Lower lobe of right lung (tissue), 2 donors: Measurements from ENCODE around the gene LRCOL1. TPM values are rescaled to one million over a fixed set of nuclear protein-coding genes. Genes with fewer than 3 reads are reported as not detected.

ENCODE experiments used
- ATAC-seq, 2 donors: fragments of 200-7000 bp; cut with Tn5 transposase; one replicate each; pipeline ENCODE4 v1.9.1; 2020 to 2022; ENCODE audit warnings: mild to moderate bottlenecking in 2 of 2, moderate library complexity in 2 of 2
- DNase-seq: peaks from one replicate; pipeline ENCODE4 v3.0.0-alpha.2; 2020
- H3K27ac ChIP-seq: fragments of 200-600 bp; one replicate; pipeline ENCODE4 v1.8.0; 2022
- H3K27me3 ChIP-seq: fragments of 200-600 bp; one replicate; pipeline ENCODE4 v1.8.0; 2022; ENCODE audit warnings: low read depth
- H3K36me3 ChIP-seq: fragments of 200-600 bp; one replicate; pipeline ENCODE4 v1.8.0; 2022; ENCODE audit warnings: mild to moderate bottlenecking
- H3K4me1 ChIP-seq: fragments of 200-600 bp; one replicate; pipeline ENCODE4 v1.8.0; 2022
- H3K4me3 ChIP-seq: fragments of 200-600 bp; one replicate; pipeline ENCODE4 v1.8.0; 2022; ENCODE audit warnings: mild to moderate bottlenecking
- H3K9me3 ChIP-seq: fragments of 200-600 bp; one replicate; pipeline ENCODE4 v1.8.0; 2022
- CTCF ChIP-seq: fragments of 200-600 bp; IDR thresholded peaks from one replicate; pipeline ENCODE4 v1.8.0; 2022; ENCODE audit warnings: antibody characterized with exemption, mild to moderate bottlenecking
- intact Hi-C: fragments of 100-400 bp; cut with DNase I; formaldehyde crosslinking; loops from one replicate; pipeline ENCODE4 v1.11.0; 2022
- microRNA-seq: library from miRNA; unstranded; fragments of <30 nt; microRNA quantifications from one replicate; pipeline ENCODE4 v1.2.0, GENCODE V29; 2020; ENCODE audit warnings: borderline number of aligned reads
- total RNA-seq: library from RNA; stranded (reverse); fragmentation: NEBNext Ultra II Directional; extraction: Animal tissue kit (Norgen Biotek cat#: 25700); gene quantifications from one replicate; pipeline ENCODE4 v1.2.1, GENCODE V29; 2021
- donor health status: DM: no; HTN: yes; CAD: no; lungs with severe emphysema.

The LRCOL1 gene
- total RNA-seq, 1 donor from 2014 or later = 2.3 TPM

GRCh38 chr12:132556801-132557200 lies 53.6 kb downstream of the LRCOL1 start:
- no peak for DNase-seq
- no peak overlapping the region for H3K27ac ChIP-seq
- no peak for TF ChIP-seq CTCF

GRCh38 chr12:132556216-132556615 lies 54.2 kb downstream of the LRCOL1 start:
- intact Hi-C loops = no loop called here
- TF ChIP-seq CTCF = no peak
- H3K9me3 ChIP-seq = no peaks in the 10 kb centered on the region
- peaks cover 10% of the 10 kb centered on the region for H3K36me3 ChIP-seq
- ATAC-seq (no peak), DNase-seq (no peak)
- peaks cover 21% of the 10 kb centered on the region for H3K4me1 ChIP-seq
- no peaks in the 10 kb centered on the region for H3K27me3 ChIP-seq
- no peak overlapping the region for H3K27ac ChIP-seq
- H3K4me3 ChIP-seq = no peak overlapping the region

More at GRCh38 chr12:132556801-132557200, 53.6 kb downstream of the LRCOL1 start:
- Histone ChIP-seq H3K36me3 (peaks cover 8% of the 10 kb centered on the region), H3K4me3 (no peak overlapping the region), H3K27me3 (no peaks in the 10 kb centered on the region), H3K9me3 (no peaks in the 10 kb centered on the region), H3K4me1 (peaks cover 27% of the 10 kb centered on the region)
- intact Hi-C loops = no loop called here
- no peak for ATAC-seq

GRCh38 chr12:132555686-132556085 lies 54.7 kb downstream of the LRCOL1 start:
- no peak for ATAC-seq
- H3K4me1 ChIP-seq = peaks cover 16% of the 10 kb centered on the region
- TF ChIP-seq CTCF = no peak
- H3K27ac ChIP-seq = no peak overlapping the region
- H3K9me3 ChIP-seq = no peaks in the 10 kb centered on the region
- no peak for DNase-seq
- peaks cover 12% of the 10 kb centered on the region for H3K36me3 ChIP-seq
- H3K27me3 ChIP-seq = no peaks in the 10 kb centered on the region
- intact Hi-C loops = no loop called here
- no peak overlapping the region for H3K4me3 ChIP-seq

- no peak overlapping the region for H3K27ac ChIP-seq
- peak; percentile 26 for TF ChIP-seq CTCF
- no peaks in the 10 kb centered on the region for H3K9me3 ChIP-seq
- no peak overlapping the region for H3K4me3 ChIP-seq
- DNase-seq (no peak), ATAC-seq (no peak)
- intact Hi-C loops = no loop called here
- H3K4me1 ChIP-seq = peaks cover 12% of the 10 kb centered on the region
- H3K27me3 ChIP-seq = no peaks in the 10 kb centered on the region
- H3K36me3 ChIP-seq = peaks cover 12% of the 10 kb centered on the region
Observed at GRCh38 chr12:132554845-132555630, 55.3 kb downstream of the LRCOL1 start.

Small RNA genes within 50 kb of the gene (microRNA-seq; reads per million reads assigned to microRNA genes)
- not detected for gene MIR6763

Other genes with a start within 250 kb of the LRCOL1 start
- 47.6 TPM for gene FBRSL1, start 120.4 kb downstream of the LRCOL1 start, total RNA-seq
- gene P2RX2, start 8.2 kb upstream of the LRCOL1 start, total RNA-seq = 0.56 TPM
- 28.0 TPM for gene POLE, start 76.8 kb upstream of the LRCOL1 start, total RNA-seq
- 16.9 TPM for gene PXMP2, start 77.0 kb upstream of the LRCOL1 start, total RNA-seq
- 21.7 TPM for gene PGAM5, start 100.3 kb upstream of the LRCOL1 start, total RNA-seq
- gene ANKLE2, start 151.2 kb upstream of the LRCOL1 start, total RNA-seq = 49.6 TPM
- gene GOLGA3, start 218.3 kb upstream of the LRCOL1 start, total RNA-seq = 59.7 TPM